Measurements from ENCODE around the gene IRF1. TPM values are rescaled to one million over a fixed set of nuclear protein-coding genes. Genes with fewer than 3 reads are reported as not detected.

The IRF1 gene
- total and polyA plus RNA-seq, 2 of the 4 experiments (the other 2 are of a cell fraction), result 11.1 to 18.9 TPM

DNA sequence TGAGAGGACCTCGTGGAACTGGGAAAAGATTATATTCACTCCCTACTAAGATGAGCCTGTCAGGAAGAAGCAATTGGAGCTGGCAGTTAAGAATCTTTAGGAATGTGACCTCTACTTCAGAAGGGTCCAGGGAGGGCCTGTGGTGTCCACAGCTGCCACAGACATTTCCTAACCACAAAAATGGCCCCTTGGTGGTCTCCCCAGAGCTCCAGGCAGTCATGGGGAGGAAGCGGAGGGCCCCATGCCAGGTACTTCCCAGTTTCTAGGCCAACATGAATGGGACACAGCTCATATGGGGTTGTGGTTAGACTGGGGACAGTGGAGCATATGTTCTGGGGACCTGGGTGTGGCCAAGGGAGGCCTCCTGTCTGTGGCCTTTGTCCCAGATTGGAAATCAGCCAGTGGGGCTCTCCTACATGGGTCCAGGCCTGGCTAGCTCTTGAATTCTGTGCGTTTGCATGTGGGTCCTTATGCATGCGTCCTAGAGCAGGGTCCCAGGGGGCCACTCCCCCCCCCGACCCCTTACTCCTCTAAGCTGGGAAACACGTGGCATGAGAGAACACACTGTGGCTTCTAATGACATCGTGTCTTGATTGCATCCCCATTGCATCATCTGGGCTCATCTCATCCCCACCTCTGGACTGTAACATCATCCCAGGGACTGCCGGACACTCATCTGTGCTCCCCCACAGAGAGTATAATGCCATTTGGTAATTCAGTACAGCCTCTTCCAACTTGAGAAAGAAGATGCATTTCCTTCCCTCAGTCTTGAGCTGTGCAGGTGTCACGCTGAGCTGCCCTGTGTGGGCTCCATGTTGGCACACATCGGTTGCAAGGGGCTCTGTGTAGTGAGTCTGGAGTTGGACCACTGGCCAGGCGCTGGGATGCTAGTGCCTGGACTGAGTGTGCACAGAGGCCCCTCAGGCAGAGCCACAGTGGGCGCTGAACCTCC is 31.3 kb downstream of the IRF1 start:
- H3K4ac ChIP-seq (ENCODE audit: low read depth, low read length), result peak overlapping the region; percentile 97
- H3K23ac ChIP-seq (ENCODE audit: low read depth, low read length), result peak overlapping the region; percentile 76
- no peak overlapping the region for H3K4me3 ChIP-seq (ENCODE audit: insufficient read depth, low read depth, low read length)
- peak; percentile 75 for DNase-seq
- peak overlapping the region; percentile 45 for H4K5ac ChIP-seq (ENCODE audit: low read depth, low read length)
- no peaks in the 10 kb centered on the region for H4K20me1 ChIP-seq (ENCODE audit: insufficient read depth, low read length)
- peak; percentile 6; the same call in 1 of the 2 replicates for ATAC-seq (ENCODE audit: low read depth)
- H3K9me1 ChIP-seq (ENCODE audit: insufficient read depth, low read length), result peaks cover 36% of the 10 kb centered on the region
- 78% methylated on average over 4 of the region's 12 CpGs; no CpG with 5 or more reads in 1 of the 2 experiments for WGBS, 2 experiments (ENCODE audit: extremely low coverage in 2 of 2, insufficient read length in 1 of 2)
- H2BK15ac ChIP-seq (ENCODE audit: low read depth, low read length), result peak overlapping the region; percentile 74; the same call in 2 of the 3 replicates
- TF ChIP-seq CEBPB (IDR thresholded peaks at IDR 0.05; ENCODE audit: low read depth, low read length), result peak; percentile 95
- TF ChIP-seq BHLHE40 (IDR thresholded peaks at IDR 0.05; ENCODE audit: low read depth, low read length), result peak; percentile 11; the same call in 1 of the 2 replicates
- TF ChIP-seq POLR2A (IDR thresholded peaks at IDR 0.05; ENCODE audit: low read depth, low read length), result no peak
- H3K27ac ChIP-seq (ENCODE audit: insufficient read depth, low read length), result peak overlapping the region; percentile 81
- peak overlapping the region; percentile 51 for H3K18ac ChIP-seq (ENCODE audit: low read depth, low read length)
- H3K9ac ChIP-seq (ENCODE audit: low read depth, low read length), result no peak overlapping the region
- no peaks in the 10 kb centered on the region for H3K36me3 ChIP-seq (ENCODE audit: control insufficient read depth, insufficient read depth, low read length)
- peak overlapping the region; percentile 98 for H2AK5ac ChIP-seq (ENCODE audit: low read depth, low read length)
- H3K14ac ChIP-seq (replicated peaks; ENCODE audit: low read depth, low read length), result peak overlapping the region; percentile 86
- peak overlapping the region; percentile 44; the same call in 1 of the 2 replicates for H3K56ac ChIP-seq (ENCODE audit: extremely low read depth, insufficient read depth, low read length)
- H4K91ac ChIP-seq (ENCODE audit: insufficient read depth, low read depth, low read length), result peak overlapping the region; percentile 94
- intact Hi-C loops (cut with micrococcal nuclease) (loop anchor here (5.0 kb wide), 1 partner anchor 37 kb away; no protein-coding TSS in a partner anchor), in situ Hi-C loops (cut with MboI; ENCODE audit: low sequenced_read_pairs) (no loop called here), dilution Hi-C loops (cut with HindIII; ENCODE audit: low sequenced_read_pairs, unreplicated experiment) (no loop called here)
- no peaks in the 10 kb centered on the region for H3K27me3 ChIP-seq (ENCODE audit: control insufficient read depth, insufficient read depth, low read length)
- H4K8ac ChIP-seq (ENCODE audit: low read depth in 2 of 2, low read length in 2 of 2), result peak overlapping the region; percentile 6 to 62; a peak in 2 of 4 replicates
- peak overlapping the region; percentile 94 for H2BK120ac ChIP-seq (ENCODE audit: low read depth, low read length)
- peaks cover 34% of the 10 kb centered on the region for H3K4me1 ChIP-seq (ENCODE audit: control insufficient read depth, insufficient read depth, low read length)
- H3K79me1 ChIP-seq (ENCODE audit: low read depth in 1 of 2, low read length in 2 of 2), result peaks cover 0 to 31% of the 10 kb centered on the region in 2 experiments; a peak in 2 of 4 replicates
- ChIA-PET POLR2A (ENCODE audit: unreplicated experiment) (no interaction called here), CTCF (interaction anchor here (0.8 to 2.3 kb wide), 3 partner anchors 10 to 32 kb away, joined by 3 to 8 read pairs (median 3); no protein-coding TSS in a partner anchor)
- peak overlapping the region; percentile 34; the same call in 1 of the 2 replicates for H3K4me2 ChIP-seq (ENCODE audit: low read depth, low read length)
- H2BK20ac ChIP-seq (ENCODE audit: low read depth, low read length), result peak overlapping the region; percentile 91
- BruUV-seq (replicated peaks), result no TSS peak
- H2BK5ac ChIP-seq (ENCODE audit: low read depth, low read length, poor library complexity, severe bottlenecking), result peak overlapping the region; percentile 59
- H2AFZ ChIP-seq (replicated peaks; ENCODE audit: low read length, poor library complexity), result peak overlapping the region; percentile 12
- H2AK9ac ChIP-seq (replicated peaks; ENCODE audit: low read depth, low read length, poor library complexity), result peak overlapping the region; percentile 90
- no peaks in the 10 kb centered on the region for H3K9me3 ChIP-seq (ENCODE audit: control insufficient read depth, insufficient read depth, low read length)
